HG03354 (cell line): ENCODE measurements around the gene MAMDC2.

Experiments used
- ATAC-seq: cut with Tn5 transposase; IDR thresholded peaks from one replicate; pipeline ENCODE4 v1.9.1; 2021; ENCODE audit warnings: mild to moderate bottlenecking; ENCODE audit not compliant: unreplicated experiment, poor library complexity, severe bottlenecking

The MAMDC2 gene, protein sequence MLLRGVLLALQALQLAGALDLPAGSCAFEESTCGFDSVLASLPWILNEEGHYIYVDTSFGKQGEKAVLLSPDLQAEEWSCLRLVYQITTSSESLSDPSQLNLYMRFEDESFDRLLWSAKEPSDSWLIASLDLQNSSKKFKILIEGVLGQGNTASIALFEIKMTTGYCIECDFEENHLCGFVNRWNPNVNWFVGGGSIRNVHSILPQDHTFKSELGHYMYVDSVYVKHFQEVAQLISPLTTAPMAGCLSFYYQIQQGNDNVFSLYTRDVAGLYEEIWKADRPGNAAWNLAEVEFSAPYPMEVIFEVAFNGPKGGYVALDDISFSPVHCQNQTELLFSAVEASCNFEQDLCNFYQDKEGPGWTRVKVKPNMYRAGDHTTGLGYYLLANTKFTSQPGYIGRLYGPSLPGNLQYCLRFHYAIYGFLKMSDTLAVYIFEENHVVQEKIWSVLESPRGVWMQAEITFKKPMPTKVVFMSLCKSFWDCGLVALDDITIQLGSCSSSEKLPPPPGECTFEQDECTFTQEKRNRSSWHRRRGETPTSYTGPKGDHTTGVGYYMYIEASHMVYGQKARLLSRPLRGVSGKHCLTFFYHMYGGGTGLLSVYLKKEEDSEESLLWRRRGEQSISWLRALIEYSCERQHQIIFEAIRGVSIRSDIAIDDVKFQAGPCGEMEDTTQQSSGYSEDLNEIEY

GRCh38 chr9:70043689-70044489 is at the start of gene MAMDC2:
TSS of gene MAMDC2 (plus strand) at chr9:70043848. CDS start at chr9:70044198, 350 bp downstream.
- no peak for ATAC-seq

DNA sequence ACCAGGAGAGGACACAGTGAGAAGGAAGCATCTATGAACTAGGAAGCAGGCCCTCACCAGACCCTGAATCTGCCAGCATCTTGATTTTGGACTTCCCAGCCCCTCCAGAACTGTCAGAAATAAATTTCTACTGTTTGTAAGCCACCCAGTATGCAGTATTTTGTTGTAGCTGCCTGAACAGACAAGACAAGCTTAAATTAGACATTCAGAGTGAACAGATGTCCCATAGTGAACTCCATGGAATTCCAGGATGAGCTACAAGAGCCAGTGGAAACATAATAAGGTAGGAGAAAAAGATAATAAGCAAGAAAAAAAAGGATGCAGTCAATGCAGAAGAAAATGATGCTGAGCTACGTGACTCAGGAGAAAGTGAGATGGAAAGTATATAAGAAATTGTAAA is 47.8 kb upstream of the MAMDC2 start:
- no peak for ATAC-seq

DNA sequence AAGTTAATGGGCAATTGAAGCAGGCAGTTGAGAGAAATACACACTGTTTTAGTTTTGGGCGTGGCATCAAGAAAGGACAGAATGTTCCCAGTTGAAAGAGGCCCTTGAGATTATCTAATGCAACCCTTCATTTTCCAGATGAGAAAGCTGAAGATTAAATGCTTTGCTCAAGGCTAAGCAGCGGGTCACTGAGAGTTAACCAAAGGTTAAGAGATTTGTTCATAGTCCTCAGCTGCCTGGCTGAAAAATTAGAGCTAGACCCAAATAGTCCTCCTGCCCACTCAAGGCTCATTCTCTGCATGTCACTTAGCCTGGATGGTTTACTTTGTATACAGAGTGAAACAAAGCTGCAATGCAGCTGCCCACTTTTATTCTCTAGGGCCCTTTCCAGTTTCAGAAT is 46.7 kb upstream of the MAMDC2 start:
- ATAC-seq = no peak

GRCh38 chr9:69997524-69997923 is 46.1 kb upstream of the MAMDC2 start:
- no peak for ATAC-seq

- ATAC-seq = no peak
These were observed 44.3 kb upstream of the MAMDC2 start for GRCh38 chr9:69999315-69999714.

DNA sequence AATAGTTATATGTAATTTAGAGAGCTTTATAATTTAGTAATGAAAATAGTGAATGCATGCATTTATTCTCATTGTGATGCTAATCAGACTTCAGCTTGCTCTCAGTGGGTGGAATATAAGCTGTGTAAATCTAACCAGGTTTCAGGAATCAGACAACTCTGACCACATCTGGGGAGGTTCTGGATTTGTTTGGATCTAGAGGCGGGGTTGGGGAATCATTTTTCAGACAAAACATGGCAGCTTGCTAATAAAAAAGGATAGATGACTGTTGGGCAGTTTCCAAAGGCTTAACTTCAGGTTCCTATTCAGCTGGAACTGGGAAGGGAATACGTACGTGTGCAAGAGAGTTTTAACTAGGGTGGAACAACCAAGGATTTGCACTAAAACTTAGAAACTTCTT is 43.2 kb upstream of the MAMDC2 start:
- ATAC-seq = no peak

DNA sequence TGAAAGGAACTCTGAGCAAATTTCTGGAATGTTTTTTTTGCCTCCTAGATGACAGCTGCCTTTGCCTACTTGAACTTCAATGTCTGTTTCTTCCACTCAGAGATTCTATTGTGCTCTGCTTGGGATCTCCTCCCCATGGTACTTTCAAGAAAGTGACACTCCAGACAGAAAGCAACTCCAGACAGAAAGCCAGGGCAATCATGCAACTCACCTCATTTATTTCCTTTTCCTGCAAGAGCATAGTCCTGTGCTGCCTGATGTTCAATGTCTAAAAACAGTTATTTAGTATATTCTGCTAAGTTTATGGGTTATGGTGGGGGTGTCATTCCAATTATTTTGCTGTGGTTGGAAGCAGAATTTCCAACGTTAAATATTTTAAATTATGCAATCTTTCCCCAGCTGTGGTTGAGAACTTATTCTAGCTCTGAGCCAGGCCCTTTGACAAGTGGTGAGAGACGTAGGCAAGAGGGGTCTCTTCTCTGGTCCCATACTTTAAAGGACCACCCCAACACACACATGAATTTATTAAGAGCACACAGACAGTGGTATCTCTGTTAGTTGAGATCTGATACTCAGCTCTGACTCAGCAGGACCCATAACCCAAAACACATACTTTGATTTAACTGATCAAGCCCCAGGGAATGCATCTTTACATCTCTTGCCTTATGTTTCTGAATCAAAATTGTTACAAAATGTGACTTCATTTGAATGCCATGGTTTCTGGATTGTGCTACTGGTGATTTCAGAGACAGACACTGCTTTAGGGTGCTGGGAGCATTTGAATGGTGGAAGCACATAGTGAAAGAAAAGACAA is 39.5 kb upstream of the MAMDC2 start:
- no peak for ATAC-seq

DNA sequence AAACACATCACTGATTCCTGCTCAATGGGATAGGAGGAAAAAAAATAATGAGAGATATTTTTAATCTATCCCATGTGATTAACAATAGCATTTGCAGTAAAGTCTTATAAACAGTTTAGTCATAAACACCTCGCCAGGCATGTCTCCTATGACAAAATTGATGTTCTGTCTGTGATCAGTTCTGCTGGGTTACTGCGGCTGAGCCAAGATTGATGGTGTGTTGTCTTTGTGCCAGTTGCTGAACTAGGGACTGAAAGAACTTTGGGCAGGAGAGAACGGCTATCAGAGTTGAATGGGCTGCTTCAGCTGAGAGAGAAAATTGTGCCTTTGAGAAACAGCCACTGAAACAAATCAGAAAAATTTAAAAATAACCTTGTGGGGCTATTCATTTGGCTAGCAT is 37.3 kb upstream of the MAMDC2 start:
- ATAC-seq = no peak

GRCh38 chr9:70007831-70008230 is 35.8 kb upstream of the MAMDC2 start:
- no peak for ATAC-seq

DNA sequence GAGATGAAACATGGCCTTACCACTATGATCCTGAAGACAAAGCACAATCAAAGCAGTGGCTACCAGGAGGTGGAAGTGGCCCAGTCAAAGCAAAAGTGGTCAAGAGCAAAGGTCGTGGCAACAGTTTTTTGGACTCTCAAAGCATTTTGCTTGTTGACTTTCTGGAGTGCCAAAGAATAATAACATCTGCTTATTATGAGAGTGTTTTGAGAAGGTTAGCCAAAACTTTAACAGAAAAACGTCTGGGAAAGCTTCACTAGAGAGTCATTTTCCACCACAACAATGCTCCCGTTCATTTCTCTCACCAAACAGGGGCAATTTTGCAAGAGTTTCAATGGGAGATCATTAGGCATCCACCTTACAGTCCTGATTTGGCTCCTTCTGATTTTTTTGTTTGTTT is 33.6 kb upstream of the MAMDC2 start:
- no peak for ATAC-seq

DNA sequence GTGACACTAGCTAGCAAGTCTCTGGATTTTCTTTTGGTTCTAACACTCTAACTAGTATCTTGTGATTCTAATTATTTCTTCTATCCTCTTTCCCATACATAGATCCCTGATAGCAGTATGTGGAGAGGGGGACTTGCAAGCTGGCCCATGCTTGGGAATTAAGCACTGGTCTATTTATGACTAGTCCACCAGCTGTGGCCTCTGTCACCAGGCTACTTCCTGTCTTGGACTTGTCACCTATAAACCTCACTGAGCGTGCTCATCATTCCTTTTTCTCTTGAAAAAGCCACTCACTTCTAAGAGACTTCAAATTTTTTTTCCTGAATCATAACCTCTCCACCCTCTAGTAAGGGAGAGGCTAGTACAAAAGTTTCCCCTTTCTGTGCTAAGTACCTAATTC is 32.3 kb upstream of the MAMDC2 start:
- no peak for ATAC-seq

GRCh38 chr9:70012569-70012968 is 31.1 kb upstream of the MAMDC2 start:
- no peak for ATAC-seq

DNA sequence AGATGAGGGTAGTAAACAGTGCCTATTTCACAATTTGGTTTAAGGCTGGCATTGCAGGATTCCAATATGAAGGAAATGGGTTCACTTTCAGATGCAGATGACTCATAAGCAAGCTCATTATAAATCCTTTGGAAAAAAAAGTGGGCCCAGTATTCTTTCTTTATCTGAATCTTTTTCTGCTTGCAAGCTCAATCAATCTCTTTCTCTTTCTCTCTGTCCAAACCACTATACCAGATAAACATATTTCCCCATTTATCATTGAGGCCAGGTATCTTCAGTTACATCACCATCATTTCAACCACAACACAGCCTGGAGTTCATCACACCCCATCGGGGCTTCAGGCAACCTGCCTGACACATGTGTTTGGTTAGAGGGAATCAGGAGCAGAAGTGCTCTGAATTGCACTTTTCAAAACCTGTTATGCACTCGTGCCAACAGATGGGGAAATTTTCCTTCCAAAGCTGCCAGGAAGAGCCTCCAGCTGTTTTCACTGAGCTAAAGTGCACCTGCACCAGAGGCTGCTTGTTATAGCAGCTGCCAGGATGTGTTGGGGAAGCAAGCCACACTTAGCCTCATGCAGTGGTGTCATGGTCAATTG is 30.0 kb upstream of the MAMDC2 start:
- ATAC-seq = no peak

DNA sequence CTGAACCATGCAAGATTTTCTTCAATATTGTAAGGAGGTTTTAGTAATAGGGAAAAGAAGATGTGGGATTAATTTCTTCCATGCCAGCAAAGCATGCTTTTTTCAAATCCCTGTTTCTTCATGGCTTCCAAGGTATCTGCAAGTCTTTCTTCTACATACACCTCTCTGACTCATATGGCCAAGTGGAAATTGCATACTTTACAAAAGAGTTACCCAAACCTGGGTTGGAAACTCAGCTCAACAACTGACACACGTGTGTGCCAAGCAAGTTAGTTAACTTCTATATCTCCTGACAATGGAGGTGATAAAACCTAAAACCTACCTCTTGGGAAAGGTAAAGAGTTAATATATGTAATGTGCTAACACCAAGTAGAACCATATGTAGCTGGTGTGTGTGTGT is 28.5 kb upstream of the MAMDC2 start:
- ATAC-seq = no peak

DNA sequence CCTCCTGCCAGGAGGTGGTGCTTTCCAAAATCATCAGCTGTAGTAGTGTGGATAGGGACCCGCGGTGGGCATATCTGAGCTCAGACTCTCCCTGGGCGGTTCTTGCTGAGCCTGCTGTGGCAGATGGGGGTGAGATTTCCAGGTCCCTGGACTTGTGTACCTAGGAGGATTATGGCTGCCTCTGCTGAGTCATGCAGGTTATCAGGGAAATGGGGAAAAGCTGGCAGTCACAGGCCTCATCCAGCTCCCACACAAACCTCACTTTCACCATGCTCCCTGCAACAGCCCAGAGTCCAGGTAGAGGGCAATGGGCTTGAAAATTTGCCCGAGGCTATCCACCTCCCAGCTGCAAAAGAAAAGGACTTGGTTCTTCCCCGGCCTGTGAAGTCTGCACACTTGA is 23.4 kb upstream of the MAMDC2 start:
- ATAC-seq = no peak

- no peak for ATAC-seq
These were observed 22.6 kb upstream of the MAMDC2 start for GRCh38 chr9:70020991-70021571.

DNA sequence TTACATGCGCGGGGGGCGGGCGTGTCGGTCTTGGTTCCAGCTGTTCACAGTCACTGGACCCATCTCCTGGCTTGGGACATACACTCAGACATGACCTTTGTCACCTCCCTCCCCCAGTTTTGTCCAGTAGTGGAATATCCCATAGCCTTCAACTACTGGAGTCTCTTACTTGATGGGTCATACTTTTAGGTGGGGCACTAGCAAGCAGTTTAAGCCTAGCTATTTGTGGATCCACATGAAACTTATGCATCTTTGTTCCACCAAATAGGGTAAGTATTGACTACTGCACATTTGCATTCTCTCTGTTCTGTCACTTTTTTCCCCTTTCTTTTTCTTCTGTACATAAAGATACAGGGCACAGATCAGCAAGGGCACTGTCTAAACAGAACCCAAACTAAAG is 15.4 kb upstream of the MAMDC2 start:
- ATAC-seq = no peak

DNA sequence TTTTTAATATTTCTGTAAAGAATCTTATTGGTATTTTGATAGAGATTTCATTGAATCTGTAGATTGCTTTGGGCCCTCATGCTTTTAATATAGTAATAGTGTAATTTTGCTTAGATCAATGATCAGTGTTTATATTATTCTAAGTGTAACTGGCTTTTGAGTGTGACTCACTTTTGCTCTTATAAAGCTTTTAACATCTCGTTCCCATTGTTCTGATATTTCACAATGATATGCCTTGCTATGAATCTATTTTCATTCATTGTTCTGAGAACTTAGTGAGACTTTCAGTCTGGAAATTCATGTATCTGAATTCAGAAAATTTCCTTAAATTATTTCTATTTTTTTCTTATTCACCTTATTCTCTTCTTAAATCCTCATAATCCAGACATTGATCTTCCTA is 13.5 kb upstream of the MAMDC2 start:
- ATAC-seq = no peak

DNA sequence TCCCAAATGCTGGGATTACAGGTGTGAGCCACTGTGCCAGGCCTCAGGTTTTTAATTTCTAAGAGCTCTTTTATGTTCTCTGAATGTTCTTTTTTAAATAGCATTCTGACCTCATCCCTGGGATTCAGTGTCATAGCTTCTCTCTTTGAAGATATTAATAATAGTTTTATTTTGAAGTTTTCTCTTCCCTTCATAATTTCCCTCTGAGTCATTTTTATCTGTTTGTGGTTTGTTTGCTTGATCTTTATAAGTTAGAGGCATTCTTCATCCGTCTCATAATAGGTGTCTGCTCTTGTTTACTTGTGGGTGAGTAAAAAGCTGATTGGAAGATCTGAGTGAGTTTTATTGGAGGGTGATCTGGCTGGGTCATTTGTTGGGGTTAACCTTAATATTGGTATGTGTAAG is 12.5 kb upstream of the MAMDC2 start:
- ATAC-seq = no peak
